ENCODE results near the gene RTN4R.

Gene RTN4R

GRCh38 chr22:20196094-20196842 is 71.8 kb downstream of the RTN4R start:
- no peaks in the 10 kb centered on the region for H3K4me1 Mint-ChIP-seq
- ATAC-seq = no peak
- H3K4me3 Mint-ChIP-seq = no peak overlapping the region
- no peaks in the 10 kb centered on the region for H3K36me3 Mint-ChIP-seq
- no peaks in the 10 kb centered on the region for H3K9me3 Mint-ChIP-seq
- no peak overlapping the region for H3K27ac Mint-ChIP-seq
- peaks cover 13% of the 10 kb centered on the region for H3K27me3 Mint-ChIP-seq

- H3K36me3 Mint-ChIP-seq = no peaks in the 10 kb centered on the region
- no peaks in the 10 kb centered on the region for H3K4me1 Mint-ChIP-seq
- ATAC-seq = peak; percentile 38
- peaks cover 13% of the 10 kb centered on the region for H3K27me3 Mint-ChIP-seq
- H3K9me3 Mint-ChIP-seq = no peaks in the 10 kb centered on the region
- no peak overlapping the region for H3K4me3 Mint-ChIP-seq
- H3K27ac Mint-ChIP-seq = no peak overlapping the region
Observed at GRCh38 chr22:20194681-20195593, 73.2 kb downstream of the RTN4R start.

GRCh38 chr22:20193761-20194494 is 74.2 kb downstream of the RTN4R start:
- H3K27me3 Mint-ChIP-seq = peaks cover 13% of the 10 kb centered on the region
- H3K4me1 Mint-ChIP-seq = no peaks in the 10 kb centered on the region
- H3K36me3 Mint-ChIP-seq = no peaks in the 10 kb centered on the region
- H3K4me3 Mint-ChIP-seq = no peak overlapping the region
- no peaks in the 10 kb centered on the region for H3K9me3 Mint-ChIP-seq
- ATAC-seq = no peak
- no peak overlapping the region for H3K27ac Mint-ChIP-seq

- Mint-ChIP-seq H3K4me3 (no peak overlapping the region), H3K4me1 (no peaks in the 10 kb centered on the region), H3K27ac (no peak overlapping the region), H3K27me3 (peaks cover 7% of the 10 kb centered on the region), H3K36me3 (no peaks in the 10 kb centered on the region), H3K9me3 (no peaks in the 10 kb centered on the region)
- no peak for ATAC-seq
Observed at GRCh38 chr22:20192972-20193760, 75.0 kb downstream of the RTN4R start.

GRCh38 chr22:20192293-20192971 is 75.7 kb downstream of the RTN4R start:
- Mint-ChIP-seq H3K36me3 (no peaks in the 10 kb centered on the region), H3K27me3 (no peaks in the 10 kb centered on the region), H3K4me3 (no peak overlapping the region), H3K9me3 (no peaks in the 10 kb centered on the region), H3K27ac (no peak overlapping the region), H3K4me1 (no peaks in the 10 kb centered on the region)
- no peak for ATAC-seq

GRCh38 chr22:20191803-20192202 is 76.3 kb downstream of the RTN4R start:
- Mint-ChIP-seq H3K27me3 (no peaks in the 10 kb centered on the region), H3K36me3 (no peaks in the 10 kb centered on the region), H3K4me3 (no peak overlapping the region), H3K9me3 (no peaks in the 10 kb centered on the region), H3K27ac (no peak overlapping the region), H3K4me1 (no peaks in the 10 kb centered on the region)
- ATAC-seq = no peak

All from stimulated activated memory B cell treated with anti-CD40 and anti-IgM and Interleukin-4, amounts not matched to agents 10 μg/mL and 1 μg/mL and 100 μg/mL, for 72 hours (primary cell).